Measurements from ENCODE around the gene PEMT.
"Not testable (repeated sequence)": the region's sequence is repeated elsewhere in the genome, so short reads cannot be mapped to it uniquely, and the experiment has no call there.

Gene PEMT

GRCh38 chr17:17487998-17488397, 103.5 kb downstream of the PEMT start:
- DNase-seq (ENCODE audit: low read depth), result no peak

- not testable (repeated sequence) for DNase-seq (ENCODE audit: low read depth)
These were observed 105.1 kb downstream of the PEMT start for GRCh38 chr17:17486416-17486815.

GRCh38 chr17:17485420-17485819, 106.1 kb downstream of the PEMT start:
- no peak for DNase-seq (ENCODE audit: low read depth)

GRCh38 chr17:17484451-17484899, 107.0 kb downstream of the PEMT start:
- no peak for DNase-seq (ENCODE audit: low read depth)

- no peak for DNase-seq (ENCODE audit: low read depth)
These were observed 109.6 kb downstream of the PEMT start for GRCh38 chr17:17481860-17482259.

GRCh38 chr17:17480593-17481148, 110.8 kb downstream of the PEMT start:
- DNase-seq (ENCODE audit: low read depth), result no peak

GRCh38 chr17:17479209-17479608, 112.3 kb downstream of the PEMT start:
- no peak for DNase-seq (ENCODE audit: low read depth)

GRCh38 chr17:17476865-17477467, 114.5 kb downstream of the PEMT start, which contains the start of gene MED9:
Gene MED9, plus strand, starts transcription at chr17:17477000. Its CDS starts 42 bp downstream, at chr17:17477042.
- DNase-seq (ENCODE audit: low read depth), result peak; percentile 87

GRCh38 chr17:17474341-17474740, 117.2 kb downstream of the PEMT start:
- DNase-seq (ENCODE audit: low read depth), result no peak

- DNase-seq (ENCODE audit: low read depth), result no peak
These were observed 119.1 kb downstream of the PEMT start for GRCh38 chr17:17472333-17472920.

- DNase-seq (ENCODE audit: low read depth), result no peak
These were observed 121.5 kb downstream of the PEMT start for GRCh38 chr17:17469996-17470395.

- DNase-seq (ENCODE audit: low read depth), result no peak
These were observed 122.2 kb downstream of the PEMT start for GRCh38 chr17:17469358-17469757.

- DNase-seq (ENCODE audit: low read depth), result no peak
These were observed 123.1 kb downstream of the PEMT start for GRCh38 chr17:17468217-17469010.

GRCh38 chr17:17467720-17468119, 123.8 kb downstream of the PEMT start:
- DNase-seq (ENCODE audit: low read depth), result peak; percentile 6

- no peak for DNase-seq (ENCODE audit: low read depth)
These were observed 124.5 kb downstream of the PEMT start for GRCh38 chr17:17467016-17467415.

- DNase-seq (ENCODE audit: low read depth), result no peak
These were observed 125.0 kb downstream of the PEMT start for GRCh38 chr17:17466511-17466910.

GRCh38 chr17:17465878-17466277, 125.6 kb downstream of the PEMT start:
- not testable (repeated sequence) for DNase-seq (ENCODE audit: low read depth)

- DNase-seq (ENCODE audit: low read depth), result no peak
These were observed 127.7 kb downstream of the PEMT start for GRCh38 chr17:17463821-17464220.

- DNase-seq (ENCODE audit: low read depth), result no peak
These were observed 129.3 kb downstream of the PEMT start for GRCh38 chr17:17462048-17462824.

GRCh38 chr17:17460038-17460437, 131.5 kb downstream of the PEMT start:
- no peak for DNase-seq (ENCODE audit: low read depth)

GRCh38 chr17:17457680-17458079, 133.8 kb downstream of the PEMT start:
- no peak for DNase-seq (ENCODE audit: low read depth)

- no peak for DNase-seq (ENCODE audit: low read depth)
These were observed 135.3 kb downstream of the PEMT start for GRCh38 chr17:17456251-17456650.
